ENCODE results near the gene MMEL1. TPM values are rescaled to one million over a fixed set of nuclear protein-coding genes. Genes with fewer than 3 reads are reported as not detected.

Gene MMEL1
- polyA plus RNA-seq, 4 donors, result 7.6 to 35.4 (median 22.7) TPM

DNA sequence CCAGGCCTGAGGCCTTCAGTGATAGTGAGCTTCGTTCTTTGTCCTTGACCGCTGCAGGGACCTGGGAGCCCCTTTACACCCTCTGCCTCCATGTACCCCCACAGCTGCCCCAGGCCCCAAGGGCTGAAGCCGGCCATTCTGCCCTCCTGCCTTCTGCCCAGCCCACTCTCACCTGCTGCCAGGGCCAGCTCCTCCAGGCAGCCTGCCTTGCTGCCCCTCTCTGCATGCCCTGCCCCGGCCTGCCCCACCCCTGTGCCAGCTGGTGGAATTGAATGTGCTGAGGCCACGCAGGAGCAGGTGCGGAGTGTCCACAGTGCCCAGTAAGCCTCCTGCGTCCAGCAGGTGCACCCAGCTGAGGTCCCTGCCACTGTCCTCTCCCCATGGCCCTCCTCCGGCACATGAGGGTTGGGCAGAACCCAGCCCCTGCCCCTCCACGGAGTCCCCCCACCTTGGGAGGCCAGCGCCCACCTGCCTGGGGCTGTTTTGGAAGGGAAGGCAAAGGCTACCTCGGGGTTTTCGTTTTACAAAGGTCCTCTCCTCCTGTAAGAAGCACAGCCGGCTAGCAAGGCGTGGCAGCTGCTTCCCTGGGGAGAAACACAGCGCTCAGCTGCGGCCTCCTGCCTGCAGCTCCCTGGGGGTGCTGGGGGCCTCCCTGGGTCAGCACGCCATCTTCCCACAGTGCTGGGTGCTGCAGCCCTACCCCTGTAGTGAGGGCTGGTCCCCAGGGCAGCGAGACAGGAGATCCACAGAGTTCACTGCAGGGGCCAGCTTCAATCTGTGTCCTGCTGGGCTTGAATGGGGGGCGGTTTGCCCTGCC is 21.0 kb downstream of the MMEL1 start:
- Histone ChIP-seq H3K27ac (ENCODE audit: low read depth in 1 of 3, low read length in 2 of 3) (no peak overlapping the region), H3K4me3 (ENCODE audit: low read depth in 1 of 3, low read length in 3 of 3) (no peak overlapping the region), H3K27me3 (ENCODE audit: control insufficient read depth in 3 of 3, insufficient read depth in 3 of 3, low read length in 3 of 3) (no peaks in the 10 kb centered on the region), H3K9me3 (ENCODE audit: control insufficient read depth in 2 of 2, insufficient read depth in 1 of 2, low read depth in 1 of 2, low read length in 1 of 2) (peaks cover 0 to 14% of the 10 kb centered on the region in 2 donors), H3K36me3 (ENCODE audit: control insufficient read depth in 3 of 3, insufficient read depth in 2 of 3, low read depth in 1 of 3, low read length in 3 of 3) (no peaks in the 10 kb centered on the region), H3K4me1 (ENCODE audit: control insufficient read depth in 3 of 3, insufficient read depth in 2 of 3, low read depth in 1 of 3, low read length in 2 of 3) (peaks cover 0 to 7% (median 0%) of the 10 kb centered on the region in 3 donors)
- 40 to 74% (median 58%) methylated on average over 14 to 19 of the region's 19 CpGs for WGBS, 3 donors
- FAIRE-seq (no peak), DNase-seq (no peak)

DNA sequence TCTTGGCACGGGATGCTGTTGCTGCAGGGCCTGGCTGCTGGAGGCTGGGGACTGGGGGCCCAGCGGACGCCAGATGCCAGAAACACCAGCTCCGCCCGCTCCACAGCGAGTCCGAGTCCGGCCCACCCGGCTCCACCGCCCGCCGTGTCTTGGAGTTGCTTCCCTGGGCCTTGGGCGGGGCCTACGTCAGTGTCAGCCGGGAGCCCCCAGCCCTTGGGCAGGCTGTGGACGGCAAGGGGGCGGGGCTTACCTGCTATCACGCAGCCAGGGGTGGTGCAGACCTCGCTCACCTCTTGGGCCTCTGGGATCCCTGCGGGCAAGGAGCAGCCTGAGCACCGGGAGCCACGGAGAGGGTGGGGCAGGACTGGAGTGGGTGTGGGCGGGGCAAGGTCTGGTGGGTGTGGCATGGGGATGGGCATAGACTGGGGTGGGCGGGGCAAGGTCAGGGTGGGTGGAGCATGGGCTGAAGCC is 21.8 kb downstream of the MMEL1 start:
- H3K4me3 ChIP-seq (ENCODE audit: low read depth in 1 of 3, low read length in 3 of 3), result peak overlapping the region in 1 of 3 donors; percentile 17
- peak; percentile 85 to 88 for DNase-seq
- no peak for FAIRE-seq
- peaks cover 0 to 7% (median 0%) of the 10 kb centered on the region in 3 donors for H3K4me1 ChIP-seq (ENCODE audit: control insufficient read depth in 3 of 3, insufficient read depth in 2 of 3, low read depth in 1 of 3, low read length in 2 of 3)
- 11 to 19% (median 12%) methylated on average over 18 to 24 of the region's 24 CpGs for WGBS, 3 donors
- no peaks in the 10 kb centered on the region for H3K27me3 ChIP-seq (ENCODE audit: control insufficient read depth in 3 of 3, insufficient read depth in 3 of 3, low read length in 3 of 3)
- no peak overlapping the region for H3K27ac ChIP-seq (ENCODE audit: low read depth in 1 of 3, low read length in 2 of 3)
- H3K36me3 ChIP-seq (ENCODE audit: control insufficient read depth in 3 of 3, insufficient read depth in 2 of 3, low read depth in 1 of 3, low read length in 3 of 3), result no peaks in the 10 kb centered on the region
- peaks cover 0 to 8% of the 10 kb centered on the region in 2 donors for H3K9me3 ChIP-seq (ENCODE audit: control insufficient read depth in 2 of 2, insufficient read depth in 1 of 2, low read depth in 1 of 2, low read length in 1 of 2)

DNA sequence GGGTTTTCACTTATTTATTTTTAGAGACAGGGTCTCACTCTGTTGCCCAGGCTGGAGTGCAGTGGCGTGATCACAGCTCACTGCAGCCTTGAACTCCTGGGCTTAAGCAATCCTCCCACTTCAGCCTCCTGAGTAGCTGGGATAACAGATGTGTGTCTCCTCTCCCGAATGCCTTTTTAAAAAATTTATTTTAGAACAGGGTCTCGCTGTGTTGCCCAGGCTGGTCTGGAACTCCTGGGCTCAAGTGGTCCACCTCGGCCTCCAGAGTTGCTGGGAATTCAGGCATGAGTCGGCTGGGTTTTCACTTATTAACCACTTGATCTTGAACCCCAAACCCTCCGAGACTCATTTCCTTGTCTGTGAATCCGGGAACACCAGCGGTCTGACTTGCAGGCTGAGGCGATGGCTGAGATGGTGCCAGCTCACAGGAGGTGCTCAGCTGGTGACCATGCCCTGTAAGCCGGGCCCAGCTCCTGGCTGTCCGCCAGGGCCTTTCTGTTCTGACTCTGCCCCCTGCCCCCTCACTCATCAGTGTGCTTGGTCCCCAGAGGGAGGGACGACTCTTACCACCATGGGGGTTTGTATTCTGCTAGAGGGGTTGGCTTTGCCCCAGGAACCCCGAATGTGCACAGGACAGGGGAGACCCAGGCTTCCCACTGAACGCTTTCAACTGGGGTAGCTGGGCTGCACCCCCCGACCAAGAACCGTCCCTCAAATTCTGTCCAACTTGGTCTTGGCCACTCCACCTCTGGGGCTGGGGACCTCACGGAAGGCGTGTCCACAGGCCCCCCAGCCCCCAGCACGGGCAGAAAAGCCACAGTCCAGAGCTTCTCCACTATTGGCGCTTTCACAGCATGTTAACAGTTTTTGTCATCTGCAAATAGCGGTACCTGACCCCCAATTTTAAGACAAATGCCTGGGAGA is 22.5 kb downstream of the MMEL1 start:
- H3K27me3 ChIP-seq (ENCODE audit: control insufficient read depth in 3 of 3, insufficient read depth in 3 of 3, low read length in 3 of 3), result no peaks in the 10 kb centered on the region
- no peak for FAIRE-seq
- H3K4me1 ChIP-seq (ENCODE audit: control insufficient read depth in 3 of 3, insufficient read depth in 2 of 3, low read depth in 1 of 3, low read length in 2 of 3), result peaks cover 0 to 7% (median 0%) of the 10 kb centered on the region in 3 donors
- peak in 1 of 2 donors; percentile 24 for DNase-seq
- H3K9me3 ChIP-seq (ENCODE audit: control insufficient read depth in 2 of 2, insufficient read depth in 1 of 2, low read depth in 1 of 2, low read length in 1 of 2), result peaks cover 0 to 8% of the 10 kb centered on the region in 2 donors
- 49 to 65% (median 57%) methylated on average over 21 of the region's 21 CpGs for WGBS, 3 donors
- H3K4me3 ChIP-seq (ENCODE audit: low read depth in 1 of 3, low read length in 3 of 3), result no peak overlapping the region
- H3K27ac ChIP-seq (ENCODE audit: low read depth in 1 of 3, low read length in 2 of 3), result no peak overlapping the region
- no peaks in the 10 kb centered on the region for H3K36me3 ChIP-seq (ENCODE audit: control insufficient read depth in 3 of 3, insufficient read depth in 2 of 3, low read depth in 1 of 3, low read length in 3 of 3)

DNA sequence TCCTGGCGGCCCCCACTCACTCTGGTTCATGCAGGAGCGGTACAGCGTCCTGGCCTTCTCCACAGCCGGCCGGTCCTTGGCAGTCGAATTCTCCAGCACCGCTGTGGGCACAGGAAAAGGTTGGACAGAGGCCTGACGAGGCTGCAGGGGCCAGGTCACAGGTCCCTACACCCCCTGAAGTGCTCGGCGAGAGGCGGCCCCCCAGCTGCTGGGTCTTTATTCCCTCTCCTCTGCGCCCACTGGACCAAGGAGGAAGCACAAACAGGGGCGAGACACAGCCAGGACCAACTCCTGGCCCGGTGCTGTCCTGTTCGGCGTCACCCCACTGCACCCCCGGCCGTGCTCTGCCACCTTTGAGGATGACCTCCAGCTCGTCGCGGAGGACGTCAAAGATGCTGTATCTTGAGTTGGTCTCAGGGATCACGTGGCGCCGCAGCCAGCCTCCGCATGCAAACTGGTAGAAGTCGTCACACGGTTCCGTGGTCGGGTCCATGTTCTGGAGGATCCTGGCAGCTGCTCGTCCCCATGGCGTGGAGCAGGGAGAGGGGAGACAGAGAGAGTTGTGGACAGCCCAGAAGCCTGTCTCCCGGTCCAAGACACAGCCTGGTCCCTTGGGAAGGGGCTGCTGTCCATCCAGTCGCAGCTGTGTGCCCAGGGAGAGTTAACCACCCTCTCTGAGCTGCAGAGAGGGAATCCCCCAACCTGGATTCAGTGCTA is 23.3 kb downstream of the MMEL1 start:
- Histone ChIP-seq H3K4me1 (ENCODE audit: control insufficient read depth in 3 of 3, insufficient read depth in 2 of 3, low read depth in 1 of 3, low read length in 2 of 3) (peaks cover 0 to 7% (median 0%) of the 10 kb centered on the region in 3 donors), H3K9me3 (ENCODE audit: control insufficient read depth in 2 of 2, insufficient read depth in 1 of 2, low read depth in 1 of 2, low read length in 1 of 2) (peaks cover 0 to 6% of the 10 kb centered on the region in 2 donors), H3K27me3 (ENCODE audit: control insufficient read depth in 3 of 3, insufficient read depth in 3 of 3, low read length in 3 of 3) (no peaks in the 10 kb centered on the region), H3K36me3 (ENCODE audit: control insufficient read depth in 3 of 3, insufficient read depth in 2 of 3, low read depth in 1 of 3, low read length in 3 of 3) (no peaks in the 10 kb centered on the region), H3K27ac (ENCODE audit: low read depth in 1 of 3, low read length in 2 of 3) (no peak overlapping the region), H3K4me3 (ENCODE audit: low read depth in 1 of 3, low read length in 3 of 3) (no peak overlapping the region)
- WGBS, 3 donors, result 90 to 93% (median 90%) methylated on average over 28 to 34 of the region's 34 CpGs
- FAIRE-seq (no peak), DNase-seq (no peak)

DNA sequence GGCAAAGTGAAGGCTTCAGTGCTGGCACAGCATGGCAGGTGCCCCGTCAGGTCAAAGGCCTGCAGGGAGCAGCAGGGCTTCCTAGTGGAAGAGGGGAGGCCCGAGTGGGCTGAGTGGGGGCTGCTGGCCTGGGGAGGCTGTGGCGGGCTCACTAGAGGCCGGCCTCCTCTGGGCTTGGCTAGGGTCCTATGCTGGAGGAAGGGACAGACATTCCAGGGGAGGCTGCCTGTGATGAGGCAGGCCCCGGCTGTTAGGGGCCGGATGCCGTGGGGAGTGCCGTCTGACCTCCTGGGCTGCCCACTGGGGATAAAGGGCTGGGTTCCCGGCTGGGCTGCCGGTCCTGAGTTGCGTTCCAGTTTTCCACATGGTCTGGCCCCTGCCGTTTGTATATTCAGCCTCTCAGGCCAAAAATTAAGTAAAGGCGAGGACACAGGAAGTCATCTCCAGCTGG is 25.1 kb downstream of the MMEL1 start:
- no peaks in the 10 kb centered on the region for H3K9me3 ChIP-seq (ENCODE audit: control insufficient read depth in 2 of 2, insufficient read depth in 1 of 2, low read depth in 1 of 2, low read length in 1 of 2)
- WGBS, 3 donors, result 60 to 86% (median 85%) methylated on average over 11 to 13 of the region's 13 CpGs
- no peak overlapping the region for H3K4me3 ChIP-seq (ENCODE audit: low read depth in 1 of 3, low read length in 3 of 3)
- no peaks in the 10 kb centered on the region for H3K36me3 ChIP-seq (ENCODE audit: control insufficient read depth in 3 of 3, insufficient read depth in 2 of 3, low read depth in 1 of 3, low read length in 3 of 3)
- no peak overlapping the region for H3K27ac ChIP-seq (ENCODE audit: low read depth in 1 of 3, low read length in 2 of 3)
- peaks cover 0 to 7% (median 0%) of the 10 kb centered on the region in 3 donors for H3K4me1 ChIP-seq (ENCODE audit: control insufficient read depth in 3 of 3, insufficient read depth in 2 of 3, low read depth in 1 of 3, low read length in 2 of 3)
- FAIRE-seq, result no peak
- DNase-seq, result no peak
- no peaks in the 10 kb centered on the region for H3K27me3 ChIP-seq (ENCODE audit: control insufficient read depth in 3 of 3, insufficient read depth in 3 of 3, low read length in 3 of 3)

DNA sequence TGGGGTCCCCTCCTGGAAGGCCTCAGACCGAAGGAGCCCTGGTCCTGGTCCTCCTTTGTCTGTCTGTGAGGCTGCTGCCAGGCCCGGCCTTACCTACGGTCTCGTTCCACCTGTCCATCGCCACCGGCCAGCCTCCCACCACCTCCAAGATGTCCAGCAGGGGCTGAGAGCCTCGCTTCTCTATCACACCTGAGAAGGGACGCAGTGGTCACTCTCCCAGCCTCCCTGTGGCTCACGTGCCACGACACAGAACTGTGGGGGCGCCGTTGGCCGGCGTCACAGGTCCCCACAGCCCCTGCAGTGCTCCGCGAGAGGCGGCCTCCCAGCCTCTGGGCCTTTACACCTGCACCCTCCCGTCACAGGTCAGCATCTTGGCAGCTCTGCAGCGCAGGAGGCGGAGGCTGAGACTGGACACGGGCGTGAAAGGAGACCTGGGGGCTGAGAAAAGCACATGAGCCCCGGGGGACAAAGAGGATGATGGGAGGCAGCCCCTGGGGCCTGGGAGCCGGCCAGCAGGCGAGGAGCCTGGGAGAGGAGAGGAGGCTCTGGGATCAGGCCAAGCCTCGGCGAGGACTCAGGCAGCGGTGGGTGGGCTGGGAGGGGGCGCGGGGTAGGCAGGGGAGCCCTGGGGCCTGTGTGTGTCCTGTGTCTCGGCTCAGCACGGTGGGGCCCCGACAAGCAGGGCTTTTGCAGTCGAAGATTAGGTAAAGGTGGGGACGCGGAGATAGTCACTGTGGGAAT is 25.8 kb downstream of the MMEL1 start:
- no peak for FAIRE-seq
- H3K27ac ChIP-seq (ENCODE audit: low read depth in 1 of 3, low read length in 2 of 3), result no peak overlapping the region
- H3K4me1 ChIP-seq (ENCODE audit: control insufficient read depth in 3 of 3, insufficient read depth in 2 of 3, low read depth in 1 of 3, low read length in 2 of 3), result peaks cover 0 to 7% (median 0%) of the 10 kb centered on the region in 3 donors
- H3K9me3 ChIP-seq (ENCODE audit: control insufficient read depth in 2 of 2, insufficient read depth in 1 of 2, low read depth in 1 of 2, low read length in 1 of 2), result no peaks in the 10 kb centered on the region
- no peak overlapping the region for H3K4me3 ChIP-seq (ENCODE audit: low read depth in 1 of 3, low read length in 3 of 3)
- no peaks in the 10 kb centered on the region for H3K36me3 ChIP-seq (ENCODE audit: control insufficient read depth in 3 of 3, insufficient read depth in 2 of 3, low read depth in 1 of 3, low read length in 3 of 3)
- DNase-seq, result no peak
- 79 to 91% (median 86%) methylated on average over 35 to 36 of the region's 36 CpGs for WGBS, 3 donors
- H3K27me3 ChIP-seq (ENCODE audit: control insufficient read depth in 3 of 3, insufficient read depth in 3 of 3, low read length in 3 of 3), result no peaks in the 10 kb centered on the region

DNA sequence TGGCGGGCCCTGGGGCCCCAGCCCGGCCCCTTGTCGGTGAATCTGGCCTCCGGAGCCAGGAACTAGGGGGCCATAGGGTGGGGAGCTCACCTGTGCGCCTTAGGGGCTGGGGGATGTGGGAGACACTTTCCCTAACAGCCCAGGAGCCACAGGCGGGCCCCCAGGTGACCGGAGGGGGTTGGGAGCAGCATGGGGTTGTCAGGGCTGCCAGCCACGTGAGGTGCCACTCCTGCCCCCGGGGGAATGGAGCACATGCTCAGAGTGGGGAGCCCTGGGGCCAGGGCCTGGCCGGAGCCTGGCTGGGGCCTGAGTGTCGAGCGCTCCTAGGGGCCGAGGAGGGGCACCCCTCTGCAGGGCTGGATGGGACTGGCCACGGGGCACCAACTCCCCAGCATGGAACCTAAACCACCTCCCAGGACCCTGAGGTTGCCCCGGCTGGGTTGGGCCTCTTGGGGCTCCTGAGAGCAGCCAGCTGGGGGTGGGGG is 26.4 kb downstream of the MMEL1 start:
- Histone ChIP-seq H3K9me3 (ENCODE audit: control insufficient read depth in 2 of 2, insufficient read depth in 1 of 2, low read depth in 1 of 2, low read length in 1 of 2) (no peaks in the 10 kb centered on the region), H3K27ac (ENCODE audit: low read depth in 1 of 3, low read length in 2 of 3) (no peak overlapping the region), H3K4me1 (ENCODE audit: control insufficient read depth in 3 of 3, insufficient read depth in 2 of 3, low read depth in 1 of 3, low read length in 2 of 3) (peaks cover 0 to 1% (median 0%) of the 10 kb centered on the region in 3 donors), H3K27me3 (ENCODE audit: control insufficient read depth in 3 of 3, insufficient read depth in 3 of 3, low read length in 3 of 3) (no peaks in the 10 kb centered on the region), H3K36me3 (ENCODE audit: control insufficient read depth in 3 of 3, insufficient read depth in 2 of 3, low read depth in 1 of 3, low read length in 3 of 3) (no peaks in the 10 kb centered on the region), H3K4me3 (ENCODE audit: low read depth in 1 of 3, low read length in 3 of 3) (no peak overlapping the region)
- FAIRE-seq (no peak), DNase-seq (no peak)
- 82 to 91% (median 90%) methylated on average over 13 to 15 of the region's 15 CpGs for WGBS, 3 donors
